PC-9 (cell line): Measurements from ENCODE around the gene MTERF2.

Experiments used
- CTCF ChIP-seq: fragments of 200-600 bp; sonication (generic); conservative IDR thresholded peaks from 2 replicates; pipeline ENCODE4 v1.6.1; 2017; ENCODE audit warnings: mixed run types, antibody characterized with exemption, mild to moderate bottlenecking, moderate library complexity
- EZH2 ChIP-seq: fragments of 200-600 bp; sonication (generic); IDR thresholded peaks from 2 replicates; pipeline ENCODE4 v1.8.0; 2017; ENCODE audit warnings: antibody characterized with exemption, low read depth

DNA sequence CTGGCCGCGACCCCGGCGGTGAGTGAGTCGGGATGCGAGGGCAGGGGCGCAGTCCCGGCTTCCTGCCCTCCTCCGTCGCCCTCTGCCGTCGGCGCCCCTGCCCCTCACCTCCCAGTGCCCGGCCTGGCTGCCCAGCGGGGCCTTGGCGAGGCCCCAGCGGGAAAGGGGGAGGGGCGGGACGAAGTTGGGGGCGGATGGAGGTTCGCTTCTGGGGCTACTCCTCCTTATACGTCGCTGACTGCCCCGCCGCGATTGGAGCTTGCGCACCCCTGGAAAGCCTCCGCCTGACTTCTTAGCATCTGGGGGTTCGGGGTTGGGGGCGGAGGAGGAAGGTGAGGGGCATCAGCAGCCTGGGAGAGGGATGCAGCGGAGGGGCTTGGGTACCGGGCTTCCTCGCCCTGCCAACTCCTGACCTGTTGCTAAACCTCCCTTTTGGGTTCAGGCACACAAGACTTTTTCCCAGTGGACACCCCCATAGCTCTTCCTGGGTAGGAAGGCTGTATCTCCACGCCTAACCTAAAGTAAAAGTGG, 30.8 kb downstream of the MTERF2 start:
- no peak; the same call in 1 of the 2 replicates for TF ChIP-seq CTCF
- TF ChIP-seq EZH2 = no peak
